HG03196 (cell line): Measurements from ENCODE around the gene PPP1R12C.
"Not testable (repeated sequence)": the region's sequence is repeated elsewhere in the genome, so short reads cannot be mapped to it uniquely, and the experiment has no call there.

Experiments used
- ATAC-seq: cut with Tn5 transposase; IDR thresholded peaks from one replicate; pipeline ENCODE4 v1.9.1; 2021; ENCODE audit not compliant: unreplicated experiment

The PPP1R12C gene

GRCh38 chr19:55112246-55112776 is 5.1 kb downstream of the PPP1R12C start:
- ATAC-seq: no peak

DNA sequence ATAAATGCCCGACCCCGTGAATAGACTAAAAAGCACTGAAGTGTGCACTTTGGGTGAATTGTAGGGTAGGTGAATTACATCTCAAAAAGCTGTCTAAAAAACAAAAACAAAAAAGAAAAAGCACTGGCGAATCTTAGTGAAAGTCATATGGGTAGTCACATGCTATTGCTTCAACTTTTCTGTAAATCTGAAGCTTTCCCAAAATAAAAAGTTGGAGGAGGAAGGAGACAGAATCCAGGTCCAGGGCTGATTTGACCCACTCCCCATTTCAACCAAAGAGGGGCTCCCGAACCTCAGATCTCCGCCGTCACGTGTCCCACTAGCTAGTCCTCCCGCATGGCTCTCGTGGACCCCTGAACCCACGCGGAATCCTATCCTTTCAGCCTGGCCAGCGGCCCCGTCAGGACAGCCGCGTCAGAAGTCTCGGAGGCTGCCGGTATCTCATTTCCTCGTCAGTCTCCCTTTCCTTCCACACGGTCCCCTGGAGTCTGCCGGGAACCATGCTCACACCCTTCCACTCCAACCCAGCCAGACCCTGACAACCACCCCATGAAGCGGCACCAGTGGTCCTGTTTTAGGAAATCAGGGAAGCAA is 6.1 kb downstream of the PPP1R12C start:
- ATAC-seq: no peak

DNA sequence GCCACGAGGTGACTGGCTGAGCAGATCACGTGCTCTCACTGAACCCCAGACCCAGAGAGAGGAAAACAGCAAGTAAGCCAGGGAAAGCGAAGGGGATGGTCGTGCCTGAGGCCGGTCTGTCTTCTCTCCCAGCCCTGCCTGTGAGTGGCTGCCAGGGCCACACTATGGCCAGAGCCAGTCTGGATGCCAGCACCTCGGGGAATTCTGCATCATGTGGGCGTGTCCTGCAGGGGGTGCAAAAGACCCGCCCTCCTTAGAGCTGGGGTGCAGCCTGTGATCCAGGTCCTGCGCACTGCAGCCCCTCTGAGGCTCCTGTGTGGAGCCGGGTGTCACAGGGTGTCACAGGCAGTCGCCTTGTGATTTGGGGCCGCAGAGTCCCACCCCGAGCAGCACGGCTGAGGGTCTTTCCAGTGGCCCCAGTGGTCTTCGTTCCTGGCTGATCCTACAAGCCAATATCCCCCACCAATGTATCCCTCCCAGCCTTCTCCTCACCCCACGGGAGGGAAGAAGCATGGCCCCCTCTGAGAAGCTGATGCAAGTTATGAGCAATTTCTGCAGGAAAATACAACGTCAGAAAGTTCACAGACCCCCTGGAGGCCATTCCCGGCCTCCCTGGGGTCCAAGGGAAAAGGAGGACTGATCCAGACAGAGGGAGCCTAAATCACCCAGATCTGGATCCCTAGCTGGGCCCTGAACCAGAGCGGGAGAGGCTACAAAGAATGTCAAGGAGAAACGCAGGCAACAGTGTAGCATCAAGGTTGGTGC is 7.7 kb downstream of the PPP1R12C start:
- ATAC-seq: no peak

GRCh38 chr19:55107252-55107651 is 10.2 kb downstream of the PPP1R12C start:
- not testable (repeated sequence) for ATAC-seq

- no peak for ATAC-seq
Measured at GRCh38 chr19:55106591-55106990, 10.8 kb downstream of the PPP1R12C start.

GRCh38 chr19:55105237-55105636 is 12.2 kb downstream of the PPP1R12C start:
- no peak for ATAC-seq

GRCh38 chr19:55103190-55103589 is 14.2 kb downstream of the PPP1R12C start:
- no peak for ATAC-seq

DNA sequence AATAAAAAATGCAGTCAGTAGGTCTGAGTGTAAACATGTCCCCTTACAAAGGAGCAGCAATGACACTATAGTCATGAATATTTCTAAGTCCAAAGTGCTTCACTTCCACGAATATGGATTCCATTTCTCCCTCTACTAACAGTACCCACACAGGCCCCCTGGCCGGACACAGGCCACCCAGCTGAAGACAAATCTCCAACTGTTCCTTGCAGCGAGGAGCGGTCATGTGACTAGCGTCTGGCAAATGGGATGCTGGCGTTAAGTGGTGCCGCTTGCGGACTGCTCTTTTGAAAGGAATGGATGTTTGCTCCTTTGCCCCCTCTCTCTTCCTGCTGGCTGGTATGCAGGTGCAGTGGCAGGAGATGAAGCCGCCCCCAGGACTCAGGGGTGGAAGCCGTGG is 16.2 kb downstream of the PPP1R12C start:
- ATAC-seq: no peak

DNA sequence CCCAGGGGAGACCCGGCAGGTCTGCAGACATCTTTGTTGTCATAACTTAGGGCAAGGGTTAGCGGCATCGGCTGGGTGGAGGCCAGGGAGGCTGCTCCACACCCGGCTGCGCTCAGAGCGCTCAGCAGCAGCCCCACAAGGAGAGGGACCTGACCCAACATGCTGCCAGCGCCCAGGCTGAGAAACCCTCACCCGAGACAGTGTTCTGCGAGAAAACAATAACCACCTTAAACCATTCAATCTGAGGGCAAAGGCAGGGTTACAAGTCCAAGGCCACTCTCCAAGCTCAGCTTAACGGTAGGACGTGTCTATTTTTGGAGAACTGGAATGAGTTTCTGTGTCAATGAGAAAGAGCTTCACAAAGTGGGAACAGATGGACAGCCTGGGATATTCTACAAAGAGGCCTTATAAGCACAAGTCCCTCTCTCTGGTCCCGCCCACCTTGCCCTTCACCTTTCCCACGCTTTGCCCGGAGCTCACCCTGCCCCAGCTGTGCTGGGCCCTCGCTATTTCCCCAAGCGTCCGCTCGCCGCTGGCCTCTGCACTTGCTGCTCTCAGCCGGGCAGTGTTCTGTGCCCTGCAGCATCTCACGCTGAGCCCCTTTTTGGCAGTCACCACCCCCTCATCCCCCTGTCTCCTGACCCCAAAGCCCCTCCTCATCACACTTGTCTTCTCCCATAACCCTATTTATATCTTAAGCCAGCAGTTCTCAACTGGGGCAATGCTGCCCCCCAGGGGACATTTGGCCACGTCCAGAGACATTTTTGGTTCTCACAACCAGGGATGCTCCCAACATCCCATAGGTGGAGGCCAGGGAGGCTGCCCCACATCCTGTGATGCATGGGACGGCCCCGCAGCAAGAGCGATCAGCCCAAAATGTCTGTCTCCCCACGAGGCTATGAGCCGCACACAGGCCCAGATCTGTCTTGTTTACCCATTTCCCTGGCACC is 17.6 kb downstream of the PPP1R12C start:
- no peak for ATAC-seq

DNA sequence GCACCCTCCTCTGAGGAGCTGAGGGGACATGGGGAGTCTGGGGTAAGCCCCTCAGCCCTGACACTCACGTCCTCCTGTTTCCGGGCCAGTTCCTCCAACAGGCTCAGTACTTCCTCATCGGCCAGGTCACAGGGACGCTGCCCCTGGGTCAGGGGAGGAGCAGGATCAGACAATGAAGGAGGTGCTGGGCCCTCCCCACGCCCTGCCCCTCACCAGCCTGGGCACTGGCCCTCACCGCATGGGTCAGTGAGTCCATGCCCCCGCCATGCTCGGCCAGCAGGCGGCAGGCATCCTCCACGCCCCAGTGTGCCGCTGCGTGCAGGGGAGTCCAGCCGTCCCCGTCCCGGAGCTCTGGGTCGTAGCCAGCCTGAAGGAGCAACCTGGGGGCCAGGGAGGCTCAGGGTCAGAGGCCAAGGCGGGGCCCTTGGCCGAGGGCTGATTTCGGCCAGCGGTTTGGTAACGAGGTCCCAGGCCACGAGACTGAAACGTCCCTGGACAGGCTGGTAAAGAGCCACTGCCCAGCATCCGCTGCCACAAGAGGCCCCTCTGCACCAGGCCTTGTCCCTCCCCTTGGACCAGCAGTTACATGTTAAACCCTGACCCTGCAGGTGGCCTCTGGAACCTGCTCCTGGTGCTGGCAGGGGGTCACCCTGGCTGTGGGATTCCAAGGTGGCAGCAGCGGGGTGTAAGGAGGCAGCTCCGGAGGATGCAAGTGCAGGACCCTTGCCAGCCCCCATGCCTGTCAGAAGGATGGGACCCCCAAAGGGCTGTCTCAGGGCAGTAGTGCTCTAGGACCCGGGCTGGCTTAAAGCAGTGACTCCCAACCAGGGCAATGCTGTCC is 18.5 kb downstream of the PPP1R12C start:
- no peak for ATAC-seq

DNA sequence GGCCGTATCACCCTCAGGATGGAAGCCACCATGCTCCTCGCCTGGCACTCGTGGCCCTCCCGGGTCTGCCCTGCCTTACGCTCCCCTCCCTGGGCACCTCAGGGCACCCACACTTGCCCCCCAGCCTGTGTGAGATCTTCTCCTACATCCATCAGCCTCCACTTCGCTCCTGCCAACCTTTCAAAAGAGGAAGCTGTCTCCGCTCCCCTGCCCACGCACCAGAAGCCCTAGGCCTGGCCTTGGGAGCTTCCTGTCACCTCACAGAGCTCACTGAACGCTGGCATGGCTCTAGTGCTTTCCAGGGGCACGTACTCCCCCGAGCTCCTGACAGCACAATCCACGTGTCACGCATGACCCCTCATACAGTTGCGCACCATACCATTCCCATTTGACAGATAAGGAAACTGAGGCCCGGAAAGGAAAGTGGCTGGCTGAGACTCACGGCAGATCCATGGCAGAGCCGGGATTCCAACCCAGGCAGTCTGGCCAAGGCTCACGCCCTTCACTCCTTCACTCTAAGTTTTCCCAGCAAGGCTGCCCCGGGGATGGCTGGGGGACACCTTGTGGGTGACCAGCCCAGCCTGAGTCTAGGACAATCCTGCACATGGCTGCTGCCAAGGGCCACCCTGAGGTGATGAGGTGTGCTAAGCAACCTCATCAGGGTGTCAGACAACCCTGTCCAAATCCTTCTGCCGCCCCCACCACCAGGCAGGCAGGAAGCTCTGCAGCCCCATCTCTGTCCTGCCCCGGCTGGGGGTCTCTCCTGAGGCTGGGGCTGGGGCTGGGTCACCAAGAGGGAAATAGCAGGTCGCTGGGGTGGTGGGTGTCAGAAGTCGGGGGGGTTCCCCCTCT is 19.3 kb downstream of the PPP1R12C start:
- ATAC-seq: no peak

- ATAC-seq: no peak
Measured at GRCh38 chr19:55096061-55096701, 21.3 kb downstream of the PPP1R12C start.

- no peak for ATAC-seq
Measured at GRCh38 chr19:55095260-55096060, 22.0 kb downstream of the PPP1R12C start.

GRCh38 chr19:55094456-55095259 is 22.8 kb downstream of the PPP1R12C start:
- no peak for ATAC-seq

GRCh38 chr19:55092423-55093318 is 24.8 kb downstream of the PPP1R12C start:
- ATAC-seq: no peak

DNA sequence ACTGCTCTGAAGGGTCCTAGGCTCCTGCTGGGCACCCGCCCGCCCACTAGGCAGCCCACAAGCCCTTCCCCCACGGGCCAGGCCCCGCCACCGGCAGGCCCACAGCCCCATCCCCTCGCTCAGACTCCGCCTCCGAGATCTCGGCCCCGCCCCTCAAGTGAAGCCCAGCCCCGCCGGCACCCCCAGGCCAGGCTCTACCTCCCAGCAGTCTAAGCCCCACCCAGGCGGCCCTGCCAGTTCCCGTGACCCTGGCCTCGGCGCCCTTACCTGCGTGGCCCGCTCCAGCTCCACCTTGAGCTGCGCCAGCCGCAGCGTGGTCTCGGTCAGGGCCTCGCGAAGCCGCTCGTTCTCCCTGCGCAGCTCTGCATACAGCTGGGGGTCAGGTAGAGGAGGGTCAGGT is 25.5 kb downstream of the PPP1R12C start:
- no peak for ATAC-seq
